ENCODE results near the gene LMTK3.
"Not testable (repeated sequence)": the region's sequence is repeated elsewhere in the genome, so short reads cannot be mapped to it uniquely, and the experiment has no call there.

The LMTK3 gene

DNA sequence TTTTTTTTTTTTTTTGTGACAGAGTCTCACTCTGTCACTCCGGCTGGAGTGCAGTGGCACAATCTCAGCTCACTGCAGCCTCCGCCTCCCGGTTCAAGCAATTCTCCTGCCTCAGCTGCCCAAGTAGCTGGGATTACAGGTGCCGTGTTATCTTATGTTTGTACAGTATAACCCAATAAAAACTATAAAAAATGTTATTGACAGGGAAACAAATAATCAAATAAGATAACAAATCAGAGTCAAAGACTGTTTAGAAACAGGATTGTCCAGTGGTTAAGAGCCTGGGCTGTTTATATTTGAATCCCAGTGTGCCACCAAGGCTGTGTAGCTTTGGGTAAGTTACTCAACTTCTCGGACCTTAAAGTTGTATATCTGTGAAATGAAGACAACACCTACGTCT is 19.1 kb upstream of the LMTK3 start:
- Mint-ChIP-seq H3K9me3 (peaks cover 5% of the 10 kb centered on the region), H3K4me3 (no peak overlapping the region), H3K4me1 (no peaks in the 10 kb centered on the region), H3K36me3 (ENCODE audit: insufficient read depth) (no peaks in the 10 kb centered on the region), H3K27me3 (peaks cover 30% of the 10 kb centered on the region), H3K27ac (ENCODE audit: low read depth) (no peak overlapping the region)
- DNase-seq (ENCODE audit: low spot score in 2 of 2) (no peak), ATAC-seq (replicated peaks; ENCODE audit: extremely low read depth, poor library complexity, severe bottlenecking) (no peak)

DNA sequence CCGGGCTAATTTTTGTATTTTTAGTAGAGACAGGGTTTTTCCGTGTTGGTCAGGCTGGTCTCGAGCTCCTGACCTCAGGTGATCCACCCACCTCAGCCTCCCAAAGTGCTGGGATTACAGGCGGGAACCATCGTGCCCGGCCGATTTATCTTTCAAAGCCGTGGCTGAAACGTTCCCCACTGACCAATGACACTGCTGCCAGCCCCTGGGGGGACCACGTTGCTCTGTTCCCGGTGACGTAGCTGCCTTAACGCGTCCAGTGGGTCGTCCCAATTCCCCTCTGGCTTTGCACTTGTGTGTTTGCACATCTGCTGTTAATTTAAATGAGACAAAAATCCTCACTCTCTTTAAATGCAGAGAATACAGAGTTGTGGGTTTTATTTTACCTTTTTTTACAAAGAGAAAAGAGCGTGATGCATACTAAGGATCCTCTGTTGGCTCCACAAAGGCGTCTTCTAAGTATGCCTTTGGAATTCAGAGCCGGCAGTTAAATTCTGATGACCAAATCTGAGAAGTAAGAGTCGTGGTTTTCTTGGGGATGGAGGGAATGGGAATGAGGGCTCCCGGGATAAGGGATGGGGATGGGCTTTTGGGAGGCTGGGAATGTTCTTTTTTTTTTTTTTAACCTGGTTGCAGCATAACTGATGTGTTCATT is 18.6 kb upstream of the LMTK3 start:
- peaks cover 30% of the 10 kb centered on the region for H3K27me3 Mint-ChIP-seq
- H3K4me1 Mint-ChIP-seq: no peaks in the 10 kb centered on the region
- peaks cover 5% of the 10 kb centered on the region for H3K9me3 Mint-ChIP-seq
- no peak overlapping the region for H3K4me3 Mint-ChIP-seq
- DNase-seq (ENCODE audit: low spot score in 2 of 2) (no peak), ATAC-seq (replicated peaks; ENCODE audit: extremely low read depth, poor library complexity, severe bottlenecking) (no peak)
- H3K36me3 Mint-ChIP-seq (ENCODE audit: insufficient read depth): no peaks in the 10 kb centered on the region
- no peak overlapping the region for H3K27ac Mint-ChIP-seq (ENCODE audit: low read depth)

DNA sequence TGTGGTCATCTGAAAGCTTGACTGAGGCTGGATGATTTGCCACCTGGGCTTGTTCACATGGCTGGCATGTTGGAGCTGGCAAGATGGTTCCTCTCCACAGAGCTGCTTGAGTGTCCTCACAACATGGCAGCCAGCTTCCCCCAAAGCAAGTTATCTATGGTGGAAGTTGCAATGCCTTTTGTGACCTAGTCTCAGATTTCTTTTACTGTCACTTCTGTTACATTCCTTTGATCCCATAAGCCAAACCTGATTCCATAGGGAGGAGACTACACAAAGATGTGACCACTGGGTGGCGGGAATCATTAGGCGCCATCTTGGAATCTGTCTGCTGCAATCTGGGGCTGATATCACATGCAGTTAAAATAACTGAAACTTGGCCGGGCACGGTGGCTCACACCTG is 17.5 kb upstream of the LMTK3 start:
- DNase-seq (ENCODE audit: low spot score in 2 of 2) (no peak), ATAC-seq (replicated peaks; ENCODE audit: extremely low read depth, poor library complexity, severe bottlenecking) (no peak)
- Mint-ChIP-seq H3K27me3 (peaks cover 39% of the 10 kb centered on the region), H3K36me3 (ENCODE audit: insufficient read depth) (no peaks in the 10 kb centered on the region), H3K9me3 (peaks cover 7% of the 10 kb centered on the region), H3K4me1 (no peaks in the 10 kb centered on the region), H3K4me3 (no peak overlapping the region), H3K27ac (ENCODE audit: low read depth) (no peak overlapping the region)

DNA sequence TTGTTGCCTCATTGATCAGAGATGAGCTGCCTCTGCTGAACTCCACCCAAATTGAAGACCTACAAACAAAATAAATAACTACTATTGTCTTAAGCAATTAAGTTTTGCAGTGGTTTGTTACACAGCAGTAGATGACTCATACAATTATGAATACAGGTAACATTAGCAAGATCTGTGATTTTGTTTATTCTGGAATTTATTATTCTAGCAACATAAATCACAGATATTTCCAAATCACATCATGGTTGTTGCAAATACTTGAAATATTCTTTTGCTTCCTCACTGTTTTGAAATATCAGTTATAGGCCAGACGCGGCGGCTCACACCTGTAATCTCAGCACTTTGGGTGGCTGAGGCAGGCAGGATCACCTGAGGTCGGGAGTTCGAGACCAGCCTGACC is 13.1 kb upstream of the LMTK3 start:
- Mint-ChIP-seq H3K4me3 (no peak overlapping the region), H3K27me3 (peaks cover 15% of the 10 kb centered on the region), H3K27ac (ENCODE audit: low read depth) (no peak overlapping the region), H3K9me3 (peaks cover 11% of the 10 kb centered on the region), H3K36me3 (ENCODE audit: insufficient read depth) (no peaks in the 10 kb centered on the region), H3K4me1 (no peaks in the 10 kb centered on the region)
- no peak for ATAC-seq (replicated peaks; ENCODE audit: extremely low read depth, poor library complexity, severe bottlenecking)
- DNase-seq (ENCODE audit: low spot score in 2 of 2): no peak

DNA sequence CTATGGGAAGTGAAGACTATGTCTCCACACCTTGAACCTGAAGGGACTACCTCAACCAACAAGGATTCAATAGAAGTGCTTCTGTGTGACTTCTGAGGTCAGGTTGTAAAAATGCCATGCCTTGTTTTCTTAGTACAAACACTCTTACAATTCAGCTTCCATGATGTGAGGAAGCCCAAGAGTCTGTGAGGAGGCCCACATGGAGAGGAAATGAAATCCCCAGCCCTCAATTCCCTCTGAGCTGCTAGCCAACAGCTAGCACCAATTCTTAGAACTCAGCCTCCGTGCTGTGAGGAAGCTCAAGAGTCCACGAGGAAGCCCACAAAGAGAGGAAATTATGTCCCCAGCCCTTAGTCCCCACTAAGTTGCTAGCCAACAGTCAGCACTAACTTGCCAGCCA is 12.6 kb upstream of the LMTK3 start:
- ATAC-seq (replicated peaks; ENCODE audit: extremely low read depth, poor library complexity, severe bottlenecking) (no peak), DNase-seq (ENCODE audit: low spot score in 2 of 2) (no peak)
- no peaks in the 10 kb centered on the region for H3K36me3 Mint-ChIP-seq (ENCODE audit: insufficient read depth)
- H3K4me1 Mint-ChIP-seq: no peaks in the 10 kb centered on the region
- no peak overlapping the region for H3K4me3 Mint-ChIP-seq
- no peak overlapping the region for H3K27ac Mint-ChIP-seq (ENCODE audit: low read depth)
- H3K27me3 Mint-ChIP-seq: peaks cover 15% of the 10 kb centered on the region
- peaks cover 11% of the 10 kb centered on the region for H3K9me3 Mint-ChIP-seq

DNA sequence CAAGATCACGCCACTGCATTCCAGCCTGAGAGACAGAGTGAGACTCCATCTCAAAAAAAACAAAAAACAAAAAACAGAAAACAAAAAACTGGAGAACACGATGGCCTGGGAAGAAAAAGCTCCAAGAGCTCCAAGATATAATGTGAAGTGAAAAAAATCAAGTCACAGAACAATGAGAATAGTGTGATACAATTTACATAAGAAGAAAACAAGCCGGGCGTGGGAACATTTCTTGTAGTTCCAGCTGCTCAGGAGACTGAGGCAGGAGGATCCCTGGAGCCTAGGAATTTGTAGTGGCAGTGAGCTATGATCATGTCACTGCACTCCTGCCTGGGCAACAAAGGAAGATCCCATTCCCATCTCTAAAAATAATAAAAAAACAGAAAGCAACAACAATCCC is 8.5 kb upstream of the LMTK3 start:
- Mint-ChIP-seq H3K4me3 (no peak overlapping the region), H3K36me3 (ENCODE audit: insufficient read depth) (no peaks in the 10 kb centered on the region), H3K27ac (ENCODE audit: low read depth) (no peak overlapping the region), H3K27me3 (peaks cover 15% of the 10 kb centered on the region), H3K4me1 (no peaks in the 10 kb centered on the region), H3K9me3 (peaks cover 5% of the 10 kb centered on the region)
- ATAC-seq (replicated peaks; ENCODE audit: extremely low read depth, poor library complexity, severe bottlenecking) (no peak), DNase-seq (ENCODE audit: low spot score in 2 of 2) (no peak)

DNA sequence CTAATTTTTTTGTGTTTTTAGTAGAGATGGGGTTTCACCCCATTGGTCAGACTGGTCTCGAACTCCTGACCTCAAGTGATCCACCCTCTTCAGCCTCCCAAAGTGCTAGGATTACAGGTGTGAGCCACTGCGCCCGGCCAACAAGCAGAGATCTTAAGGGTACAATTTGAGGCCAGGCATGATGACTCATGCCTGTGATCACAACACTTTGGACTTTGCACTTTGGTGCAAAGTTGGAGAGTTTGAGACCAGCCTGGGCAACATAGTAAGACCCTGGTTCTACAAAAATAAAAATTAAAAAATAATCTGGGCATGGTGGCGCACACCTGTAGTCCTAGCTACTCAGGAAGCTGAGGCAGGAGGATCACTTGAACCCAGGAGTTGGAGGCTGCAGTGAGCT is 7.8 kb upstream of the LMTK3 start:
- not testable (repeated sequence) for H3K9me3 Mint-ChIP-seq; H3K36me3 Mint-ChIP-seq (ENCODE audit: insufficient read depth); H3K4me1 Mint-ChIP-seq; ATAC-seq (replicated peaks; ENCODE audit: extremely low read depth, poor library complexity, severe bottlenecking); H3K27ac Mint-ChIP-seq (ENCODE audit: low read depth); DNase-seq (ENCODE audit: low spot score in 2 of 2); H3K4me3 Mint-ChIP-seq; H3K27me3 Mint-ChIP-seq

DNA sequence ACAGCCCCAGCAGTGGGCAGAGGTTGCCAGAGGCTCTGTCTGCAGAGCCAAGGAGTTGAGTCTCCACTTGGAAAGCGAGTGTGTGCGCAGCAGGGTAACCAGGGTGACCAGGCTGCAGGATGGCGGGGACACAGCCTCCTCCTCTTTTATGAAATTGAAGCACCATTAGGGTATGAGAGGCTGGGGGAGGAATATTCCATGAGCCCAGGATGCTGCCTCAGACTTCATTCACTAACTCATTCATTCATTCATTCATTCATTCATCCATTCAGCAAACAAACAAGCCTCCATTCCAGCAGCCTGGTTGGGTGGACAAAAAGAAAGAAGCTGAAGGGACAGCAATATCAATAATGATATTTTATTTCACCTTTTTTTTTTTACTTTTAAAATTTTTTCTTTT is 6.6 kb upstream of the LMTK3 start:
- Mint-ChIP-seq H3K4me1 (peaks cover 5% of the 10 kb centered on the region), H3K4me3 (no peak overlapping the region), H3K9me3 (no peaks in the 10 kb centered on the region), H3K36me3 (ENCODE audit: insufficient read depth) (peaks cover 4% of the 10 kb centered on the region), H3K27ac (ENCODE audit: low read depth) (no peak overlapping the region), H3K27me3 (no peaks in the 10 kb centered on the region)
- no peak for ATAC-seq (replicated peaks; ENCODE audit: extremely low read depth, poor library complexity, severe bottlenecking)
- no peak for DNase-seq (ENCODE audit: low spot score in 2 of 2)

DNA sequence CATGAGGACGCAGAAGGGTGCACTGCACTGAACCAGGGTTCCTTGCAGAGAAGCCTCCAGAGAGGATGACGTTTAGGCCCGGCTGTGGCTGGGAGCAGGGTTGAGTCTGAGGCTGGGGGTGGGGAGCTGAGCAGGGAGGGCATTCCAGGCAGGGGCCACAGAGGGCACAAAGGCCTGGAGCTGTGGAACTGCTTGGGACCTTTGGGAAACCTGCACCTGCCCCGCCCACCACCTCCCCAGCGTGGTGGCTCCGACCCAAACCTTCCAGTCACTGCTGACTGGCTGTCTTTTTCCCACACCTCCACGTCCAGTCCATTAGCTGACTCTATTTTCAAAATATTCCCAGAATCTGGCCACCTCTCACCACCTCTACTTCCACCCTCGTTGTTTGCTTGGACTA is 4.9 kb upstream of the LMTK3 start:
- H3K27ac Mint-ChIP-seq (ENCODE audit: low read depth): no peak overlapping the region

DNA sequence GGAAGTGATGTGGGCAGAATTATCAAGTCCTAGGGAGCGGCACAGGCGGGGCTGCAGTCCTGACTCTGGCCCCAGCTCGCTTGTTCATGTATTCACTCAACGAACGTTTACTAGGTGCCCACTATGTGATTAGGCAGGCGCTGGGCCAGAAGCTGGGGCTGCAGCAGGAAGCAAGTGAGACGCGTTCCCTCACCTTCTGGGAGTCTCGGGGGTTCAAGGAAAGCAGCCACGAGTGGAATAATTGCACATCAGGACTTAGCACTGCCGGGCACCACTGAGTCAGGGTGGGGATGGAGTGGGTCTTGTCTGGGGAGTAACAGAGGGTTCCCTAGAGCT is 2.5 kb upstream of the LMTK3 start:
- Mint-ChIP-seq H3K4me3 (no peak overlapping the region), H3K27ac (ENCODE audit: low read depth) (no peak overlapping the region), H3K36me3 (ENCODE audit: insufficient read depth) (peaks cover 6% of the 10 kb centered on the region), H3K9me3 (no peaks in the 10 kb centered on the region), H3K27me3 (no peaks in the 10 kb centered on the region), H3K4me1 (peaks cover 16% of the 10 kb centered on the region)
- DNase-seq (ENCODE audit: low spot score in 2 of 2): no peak
- no peak for ATAC-seq (replicated peaks; ENCODE audit: extremely low read depth, poor library complexity, severe bottlenecking)

More for the DNA sequence above, 4.9 kb upstream of the LMTK3 start:
- ATAC-seq (replicated peaks; ENCODE audit: extremely low read depth, poor library complexity, severe bottlenecking) (no peak), DNase-seq (ENCODE audit: low spot score in 2 of 2) (no peak)
- no peaks in the 10 kb centered on the region for H3K9me3 Mint-ChIP-seq
- peaks cover 4% of the 10 kb centered on the region for H3K36me3 Mint-ChIP-seq (ENCODE audit: insufficient read depth)
- no peak overlapping the region for H3K4me3 Mint-ChIP-seq
- no peaks in the 10 kb centered on the region for H3K27me3 Mint-ChIP-seq
- peaks cover 5% of the 10 kb centered on the region for H3K4me1 Mint-ChIP-seq

DNA sequence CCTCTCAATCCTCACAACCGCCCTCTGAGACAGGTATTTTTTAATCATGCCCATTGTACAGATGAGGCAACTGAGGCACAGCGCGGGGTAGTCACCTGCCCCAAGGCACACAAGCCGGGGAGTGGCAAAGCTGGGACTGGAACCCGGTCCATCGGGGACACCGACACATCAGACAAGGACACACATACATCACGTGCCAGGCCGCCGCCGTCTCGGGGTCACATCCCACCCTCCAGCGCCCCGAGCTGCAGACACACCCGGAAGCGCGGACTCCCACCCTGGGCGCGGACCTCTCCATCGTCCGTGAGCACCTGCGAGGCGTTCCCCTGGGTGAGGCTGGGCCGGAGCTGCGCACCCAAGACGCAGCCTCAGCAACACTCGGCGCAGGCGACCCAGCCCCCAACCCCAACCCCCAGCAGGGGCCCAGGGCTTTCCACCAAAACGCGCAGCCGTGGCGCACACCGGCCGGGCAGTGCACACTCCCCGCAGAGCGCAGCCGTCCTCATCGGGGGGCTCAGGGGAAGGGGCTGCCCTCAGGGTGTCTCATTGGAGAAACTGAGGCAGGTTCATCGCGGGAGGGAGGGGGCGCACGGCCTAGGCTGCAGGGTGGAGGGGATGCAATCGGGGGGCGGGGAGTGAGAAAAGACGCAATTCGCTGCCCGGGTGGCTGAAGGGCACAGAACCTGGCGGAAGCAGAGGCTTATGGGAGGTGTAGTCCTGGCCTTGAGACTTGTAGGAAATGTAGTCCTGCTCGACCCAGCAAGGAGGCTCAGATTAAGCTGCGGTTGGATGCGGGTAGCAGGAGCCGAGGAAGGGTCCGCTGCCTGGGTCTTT is 1.9 kb upstream of the LMTK3 start:
- Mint-ChIP-seq H3K27ac (ENCODE audit: low read depth) (no peak overlapping the region), H3K9me3 (no peaks in the 10 kb centered on the region), H3K4me1 (peaks cover 16% of the 10 kb centered on the region)

DNA sequence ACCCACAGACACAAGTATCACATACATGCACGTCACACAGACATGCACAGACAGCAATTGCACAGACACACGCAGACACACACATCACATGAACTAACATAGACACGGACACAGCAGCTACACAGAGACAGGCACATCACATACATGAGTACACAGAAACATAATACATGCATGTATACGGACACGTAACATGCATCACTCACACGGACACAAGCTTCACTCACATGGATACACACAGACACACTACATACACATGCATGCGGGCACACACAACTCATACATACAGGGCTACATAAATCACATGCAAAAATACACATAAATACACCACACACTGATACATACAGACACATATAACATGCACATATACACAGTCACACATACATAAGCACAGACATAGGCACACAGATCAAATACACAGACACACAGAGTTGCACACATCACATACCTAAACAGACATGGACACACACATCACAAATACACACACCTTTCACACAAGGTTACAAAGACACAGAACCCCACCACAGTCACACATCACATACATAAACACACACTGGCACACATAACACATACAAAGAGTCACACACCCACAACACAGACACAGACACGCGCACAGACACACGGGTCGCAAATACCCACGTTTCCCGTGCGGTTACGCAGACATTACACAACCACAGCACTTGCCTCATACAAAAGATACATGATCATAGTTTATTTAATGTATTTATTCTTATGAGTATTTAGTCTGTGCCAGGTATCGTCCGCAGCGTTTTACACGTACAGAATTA is 1.1 kb upstream of the LMTK3 start:
- no peak overlapping the region for H3K4me3 Mint-ChIP-seq
- no peak overlapping the region for H3K27ac Mint-ChIP-seq (ENCODE audit: low read depth)
- DNase-seq (ENCODE audit: low spot score in 2 of 2) (no peak), ATAC-seq (replicated peaks; ENCODE audit: extremely low read depth, poor library complexity, severe bottlenecking) (peak; percentile 11)
- H3K27me3 Mint-ChIP-seq: no peaks in the 10 kb centered on the region
- no peaks in the 10 kb centered on the region for H3K9me3 Mint-ChIP-seq
- peaks cover 16% of the 10 kb centered on the region for H3K4me1 Mint-ChIP-seq
- H3K36me3 Mint-ChIP-seq (ENCODE audit: insufficient read depth): peaks cover 6% of the 10 kb centered on the region

More for the DNA sequence above, 1.9 kb upstream of the LMTK3 start:
- peaks cover 6% of the 10 kb centered on the region for H3K36me3 Mint-ChIP-seq (ENCODE audit: insufficient read depth)
- H3K4me3 Mint-ChIP-seq: no peak overlapping the region
- DNase-seq (ENCODE audit: low spot score in 2 of 2): peak; percentile 38 to 42
- H3K27me3 Mint-ChIP-seq: no peaks in the 10 kb centered on the region
- peak; percentile 55 for ATAC-seq (replicated peaks; ENCODE audit: extremely low read depth, poor library complexity, severe bottlenecking)

DNA sequence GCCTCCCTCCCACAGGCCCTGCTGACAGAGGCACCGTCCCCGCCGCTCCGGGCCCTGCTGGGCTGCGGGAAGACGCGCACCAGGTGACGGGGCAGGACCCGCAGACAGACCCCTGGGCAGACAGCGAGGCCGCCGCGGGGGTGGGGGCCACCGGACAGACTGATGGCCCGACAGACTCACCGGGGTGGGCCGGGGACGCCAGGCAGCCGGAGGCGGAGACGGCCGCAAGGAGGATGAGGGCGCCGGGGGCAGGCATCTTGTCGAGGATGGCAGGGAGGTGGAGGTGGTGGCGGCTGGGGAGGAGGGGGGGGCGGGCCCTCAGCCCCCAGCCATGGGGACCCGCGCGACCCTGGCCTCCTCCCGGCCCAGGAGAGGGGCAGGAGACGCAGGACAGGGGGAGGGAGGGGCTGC is 309 bp downstream of the LMTK3 start:
- ATAC-seq (replicated peaks; ENCODE audit: extremely low read depth, poor library complexity, severe bottlenecking) (peak; percentile 6), DNase-seq (ENCODE audit: low spot score in 2 of 2) (no peak)
- peaks cover 9% of the 10 kb centered on the region for H3K36me3 Mint-ChIP-seq (ENCODE audit: insufficient read depth)
- H3K9me3 Mint-ChIP-seq: no peaks in the 10 kb centered on the region
- H3K4me3 Mint-ChIP-seq: no peak overlapping the region
- H3K27me3 Mint-ChIP-seq: no peaks in the 10 kb centered on the region
- H3K4me1 Mint-ChIP-seq: peaks cover 16% of the 10 kb centered on the region
- H3K27ac Mint-ChIP-seq (ENCODE audit: low read depth): no peak overlapping the region
